ENCODE results near the gene KLHL10.
"Not testable (repeated sequence)": the region's sequence is repeated elsewhere in the genome, so short reads cannot be mapped to it uniquely, and the experiment has no call there.

The KLHL10 gene

DNA sequence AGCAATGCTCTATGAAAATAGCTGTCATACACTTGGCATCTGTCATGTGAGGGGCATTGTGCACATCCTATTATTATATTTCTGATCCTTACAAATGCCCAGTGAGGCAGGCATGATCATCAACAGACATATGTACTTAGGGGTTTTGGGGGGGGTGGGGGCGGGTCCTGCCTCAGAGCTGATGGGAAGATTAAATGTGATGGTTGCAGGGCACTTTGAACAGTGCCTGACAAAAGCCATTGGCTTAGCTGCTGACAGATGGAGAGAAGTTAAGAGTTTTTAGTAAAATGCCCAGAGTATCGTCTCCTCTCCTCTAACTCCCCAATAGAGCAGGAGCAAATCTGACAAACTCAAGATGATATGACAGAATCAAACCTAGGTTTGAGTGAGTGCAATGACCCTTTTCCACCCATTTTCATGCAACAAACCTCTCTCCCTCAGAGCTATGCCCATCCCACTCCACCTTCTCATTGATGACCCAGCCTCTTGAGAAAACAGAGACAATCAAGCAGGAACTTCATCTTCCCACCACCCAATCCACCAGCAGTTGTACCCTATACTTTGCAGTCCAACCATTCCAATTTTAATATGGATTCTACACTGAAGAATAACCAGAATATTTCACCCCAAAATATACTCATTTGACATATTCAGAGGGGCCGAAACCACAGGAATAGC, 22.8 kb downstream of the KLHL10 start:
- DNase-seq: no peak

DNA sequence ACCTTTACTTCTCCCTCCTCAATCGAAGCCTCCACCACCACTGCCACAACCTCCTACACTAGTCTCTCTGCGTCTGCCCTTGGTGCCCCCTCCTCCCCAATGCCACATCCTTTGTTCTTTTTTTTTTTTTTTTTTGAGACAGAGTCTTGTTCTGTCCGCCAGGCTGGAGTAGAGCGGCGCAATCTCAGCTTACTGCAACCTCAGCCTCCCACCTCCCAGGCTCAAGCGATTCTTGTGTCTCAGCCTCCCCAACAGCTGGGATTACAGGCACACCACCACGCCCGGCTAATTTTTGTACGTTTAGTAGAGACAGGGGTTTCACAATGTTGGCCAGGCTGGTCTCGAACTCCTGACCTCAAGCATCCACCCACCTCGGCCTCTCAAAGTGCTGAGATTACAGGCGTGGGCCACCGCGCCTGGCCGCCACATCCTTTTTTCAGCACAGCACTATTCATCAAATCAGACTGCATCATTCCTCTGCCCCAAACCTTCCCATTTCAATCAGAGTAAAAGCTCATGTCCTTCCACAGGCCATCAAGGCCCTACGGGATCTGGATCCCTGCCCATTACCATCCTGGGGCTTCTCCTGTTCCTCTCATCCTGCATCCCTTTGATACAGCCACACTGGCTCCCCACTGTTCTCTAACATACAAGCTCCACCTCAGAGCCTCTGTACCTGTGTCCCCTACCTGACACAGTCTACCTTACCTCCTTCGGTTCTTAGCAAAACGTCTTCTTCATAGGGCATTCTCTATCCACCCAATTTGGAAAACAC, 25.6 kb downstream of the KLHL10 start:
- DNase-seq: no peak

GRCh38 chr17:41864498-41864835, 26.8 kb downstream of the KLHL10 start:
- no peak for DNase-seq

GRCh38 chr17:41864836-41865595, 27.4 kb downstream of the KLHL10 start, which contains the start of gene KLHL11:
KLHL11 (minus strand) TSS chr17:41865423; CDS start chr17:41865370, 53 bp downstream.
- peak; percentile 87 for DNase-seq

GRCh38 chr17:41865596-41865893, 27.9 kb downstream of the KLHL10 start:
- no peak for DNase-seq

GRCh38 chr17:41868568-41868967, 30.9 kb downstream of the KLHL10 start:
- no peak for DNase-seq

GRCh38 chr17:41869426-41869825, 31.8 kb downstream of the KLHL10 start:
- DNase-seq: no peak

GRCh38 chr17:41870097-41870496, 32.5 kb downstream of the KLHL10 start:
- no peak for DNase-seq

- no peak for DNase-seq
Observed at GRCh38 chr17:41870627-41871026, 33.0 kb downstream of the KLHL10 start.

DNA sequence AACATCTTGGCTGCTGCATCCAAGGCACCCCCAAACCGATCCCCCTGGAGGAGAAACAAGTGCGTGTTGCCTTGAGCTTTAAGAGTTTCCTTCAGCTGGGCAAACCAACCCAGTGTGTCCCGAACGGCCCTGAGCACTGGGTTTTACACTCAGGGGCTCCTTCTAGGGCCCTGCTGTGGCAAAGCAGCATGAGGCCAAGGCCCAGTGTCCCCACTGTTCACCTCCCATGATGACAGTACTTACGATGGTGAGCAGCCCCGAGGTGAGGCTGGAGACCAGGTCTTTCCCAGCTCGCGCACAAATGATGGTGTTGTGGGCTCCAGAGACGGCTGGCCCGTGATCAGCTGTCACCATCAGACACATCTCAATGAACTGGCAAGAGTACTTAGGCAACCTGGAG, 34.2 kb downstream of the KLHL10 start:
- DNase-seq: no peak

GRCh38 chr17:41873559-41874292, 36.1 kb downstream of the KLHL10 start:
- no peak for DNase-seq

- not testable (repeated sequence) for DNase-seq
Observed at GRCh38 chr17:41874293-41874670, 36.7 kb downstream of the KLHL10 start.

- DNase-seq: no peak
Observed at GRCh38 chr17:41880130-41880529, 42.5 kb downstream of the KLHL10 start.

DNA sequence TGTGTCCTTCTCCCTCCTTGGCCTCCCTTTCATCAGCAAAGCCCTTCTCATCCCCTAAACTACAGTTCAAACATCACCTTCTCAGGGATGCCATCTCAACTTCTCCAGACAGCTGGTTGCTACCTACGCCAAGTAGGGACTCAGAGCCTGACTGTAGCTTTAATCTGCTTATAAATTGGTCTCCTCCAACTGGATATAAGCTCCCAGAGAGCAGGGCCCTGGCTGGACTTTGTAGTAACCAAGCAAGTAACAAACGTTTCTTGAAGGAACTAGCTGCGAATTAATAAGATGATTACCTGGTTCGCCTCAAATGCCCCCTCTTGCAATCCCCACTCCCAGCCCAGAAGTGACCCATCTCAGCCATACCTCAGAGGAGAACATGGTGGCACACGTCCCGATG, 45.1 kb downstream of the KLHL10 start:
- DNase-seq: no peak

DNA sequence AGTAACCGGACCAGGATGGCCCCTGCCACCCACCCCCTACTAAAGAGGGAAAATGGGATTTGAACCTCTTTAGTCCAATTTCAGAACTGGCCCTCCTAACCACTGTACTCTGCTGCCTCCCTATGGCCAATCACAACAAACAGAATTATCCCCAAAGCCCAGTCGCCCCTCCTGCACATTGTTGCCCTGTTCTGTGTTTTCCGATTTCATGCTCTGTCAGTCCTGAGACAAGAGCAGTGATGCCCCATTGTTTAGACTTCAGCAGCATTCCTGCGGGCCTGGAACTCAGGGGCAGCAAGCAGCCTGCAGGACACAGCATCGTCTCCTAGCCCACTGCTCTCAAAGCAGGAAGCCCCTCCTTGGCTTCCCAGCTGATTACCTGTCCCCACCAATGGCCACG, 48.1 kb downstream of the KLHL10 start:
- DNase-seq: no peak

GRCh38 chr17:41888332-41888965, 50.8 kb downstream of the KLHL10 start:
- no peak for DNase-seq

DNA sequence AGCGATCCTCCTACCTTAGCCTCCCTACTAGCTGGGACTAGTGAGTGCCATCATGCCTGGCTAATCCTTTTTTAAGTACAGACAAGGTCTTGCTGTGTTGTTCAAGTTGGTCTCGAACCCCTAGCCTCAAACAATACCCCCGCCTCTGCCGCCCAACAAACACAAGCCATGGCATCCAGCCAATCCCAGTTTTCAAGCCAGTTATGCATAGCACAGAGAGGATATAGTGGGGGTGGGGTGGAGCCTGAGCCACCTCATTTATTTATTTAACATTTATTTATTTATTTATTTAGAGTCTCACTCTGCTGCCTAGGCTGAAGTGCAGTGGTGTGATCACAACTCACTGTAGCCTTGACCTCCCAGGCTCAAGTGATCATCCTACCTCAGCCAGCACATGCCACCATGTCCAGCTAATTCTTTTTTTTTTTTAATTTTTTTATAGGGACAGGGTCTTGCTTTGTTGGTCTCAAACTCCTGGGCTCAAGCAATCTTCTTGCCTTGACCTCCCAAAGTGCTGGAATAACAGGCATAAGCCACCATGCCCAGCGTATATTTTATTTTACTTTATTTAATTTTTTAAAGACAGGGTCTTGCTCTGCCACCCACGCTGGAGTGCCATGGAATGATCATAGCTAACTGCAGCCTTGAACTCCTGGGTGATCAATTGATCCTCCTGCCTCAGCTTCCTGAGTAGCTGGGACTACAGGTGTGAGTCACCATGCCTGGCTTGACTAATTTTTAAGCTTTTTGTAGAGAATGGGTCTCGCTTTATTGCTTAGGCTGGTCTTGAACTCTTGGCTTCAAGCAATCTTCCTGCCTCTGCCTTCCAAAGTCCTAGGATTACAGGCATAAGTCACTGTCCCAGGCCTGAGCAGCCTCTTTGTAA, 53.8 kb downstream of the KLHL10 start:
- no peak for DNase-seq

DNA sequence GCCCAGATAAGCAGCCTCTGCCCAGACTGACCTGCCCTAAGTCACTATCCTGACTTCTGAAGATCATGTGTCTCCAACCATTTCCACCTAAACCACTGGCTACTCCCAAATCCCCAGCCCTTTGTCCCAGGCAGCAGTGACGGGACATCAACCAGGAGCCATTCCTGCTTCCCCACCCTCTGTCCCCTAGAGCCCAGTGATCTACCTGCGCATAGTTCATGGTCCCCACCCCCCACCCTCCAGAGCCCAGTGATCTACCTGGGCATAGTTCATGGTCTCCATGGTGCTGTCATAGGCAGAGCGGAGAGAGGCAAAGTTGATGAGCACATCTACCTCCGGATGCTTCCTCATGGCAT, 54.4 kb downstream of the KLHL10 start:
- no peak for DNase-seq

- DNase-seq: no peak
Observed at GRCh38 chr17:41893384-41893783, 55.8 kb downstream of the KLHL10 start.

- DNase-seq: peak; percentile 93
Observed at GRCh38 chr17:41894791-41895331, 57.2 kb downstream of the KLHL10 start.

DNA sequence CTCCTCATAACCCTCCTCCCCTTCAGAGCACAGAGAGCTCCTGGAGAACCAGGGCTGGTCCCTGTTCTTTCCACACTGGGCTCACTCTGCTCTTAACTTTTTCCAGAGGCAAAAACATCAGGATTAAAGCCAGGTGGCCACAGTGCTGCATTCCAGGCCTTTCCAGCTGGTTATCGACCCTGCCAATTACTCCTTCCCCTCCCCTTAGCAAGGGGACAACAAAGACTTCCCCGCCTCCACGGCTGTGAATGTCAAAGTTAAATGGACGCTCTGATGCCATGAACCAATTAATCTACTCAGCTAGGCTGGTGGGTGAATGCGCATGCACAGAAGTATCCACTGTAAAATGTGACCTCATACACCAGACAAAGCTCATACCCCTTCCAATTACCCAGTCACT, 58.0 kb downstream of the KLHL10 start:
- DNase-seq: peak; percentile 26

GRCh38 chr17:41896726-41897125, 59.1 kb downstream of the KLHL10 start:
- DNase-seq: no peak
